WTC11 (cell line): ENCODE measurements around the gene RARB. TPM values are rescaled to one million over a fixed set of nuclear protein-coding genes. Genes with fewer than 3 reads are reported as not detected.

Experiments
- ATAC-seq: fragments of 200-7000 bp; cut with Tn5 transposase; 2 replicates; pipeline ENCODE4 v1.10.0; 2021; ENCODE audit warnings: mild to moderate bottlenecking, moderate library complexity
- CTCF ChIA-PET: fragments of 300-600 bp; sonication (Branson Sonifier 250); formaldehyde crosslinking; loops from one replicate; lab custom pipeline; 2021; ENCODE audit warnings: antibody characterized with exemption; lab: Charles Lee
- POLR2A ChIA-PET: fragments of 350-600 bp; sonication (Branson Sonifier 250); formaldehyde crosslinking; loops from one replicate; lab custom pipeline; 2021; ENCODE audit warnings: antibody characterized with exemption; lab: Charles Lee
- DNase-seq: peaks from one replicate; pipeline ENCODE4 v3.0.0; 2021; ENCODE audit warnings: low spot score
- H3K27ac Mint-ChIP-seq: 2 replicates; pipeline ENCODE4 v1.8.0; 2021; ENCODE audit warnings: mixed read lengths
- H3K27me3 Mint-ChIP-seq: 2 replicates; pipeline ENCODE4 v1.8.0; 2021; ENCODE audit warnings: low read depth, mild to moderate bottlenecking, moderate library complexity, mixed read lengths
- H3K36me3 Mint-ChIP-seq: 2 replicates; pipeline ENCODE4 v1.8.0; 2021; ENCODE audit warnings: mixed read lengths
- H3K4me1 Mint-ChIP-seq: 2 replicates; pipeline ENCODE4 v1.8.0; 2022; ENCODE audit warnings: mixed read lengths
- H3K4me3 Mint-ChIP-seq: 2 replicates; pipeline ENCODE4 v1.8.0; 2021; ENCODE audit warnings: mild to moderate bottlenecking, moderate library complexity, mixed read lengths
- H3K9me3 Mint-ChIP-seq: 2 replicates; pipeline ENCODE4 v1.8.0; 2021; ENCODE audit warnings: mixed read lengths
- ATF3 ChIP-seq: sonication (generic); formaldehyde crosslinking; conservative IDR thresholded peaks from 2 replicates; pipeline ENCODE4 v1.8.1; 2022; ENCODE audit warnings: mild to moderate bottlenecking, missing genetic modification reagents
- ATF6 ChIP-seq: sonication (generic); formaldehyde crosslinking; IDR thresholded peaks from 2 replicates; pipeline ENCODE4 v1.8.1; 2023; ENCODE audit warnings: mild to moderate bottlenecking, missing genetic modification reagents
- CREM ChIP-seq: sonication (generic); formaldehyde crosslinking; IDR thresholded peaks from 2 replicates; pipeline ENCODE4 v1.8.1; 2022; ENCODE audit warnings: mild to moderate bottlenecking, missing genetic modification reagents, moderate library complexity
- ELF4 ChIP-seq: sonication (generic); formaldehyde crosslinking; IDR thresholded peaks from 2 replicates; pipeline ENCODE4 v1.8.1; 2022; ENCODE audit warnings: low read depth, mild to moderate bottlenecking, moderate library complexity, missing genetic modification reagents
- EMX1 ChIP-seq: fragments of 250-450 bp; sonication (Bioruptor Pico); IDR thresholded peaks from 2 replicates; pipeline ENCODE4 v1.8.0; 2021; ENCODE audit warnings: mild to moderate bottlenecking
- FOXJ3 ChIP-seq: sonication (generic); formaldehyde crosslinking; IDR thresholded peaks from 2 replicates; pipeline ENCODE4 v1.9.0; 2021; ENCODE audit warnings: missing genetic modification reagents, mild to moderate bottlenecking, borderline replicate concordance
- MYBL2 ChIP-seq: sonication (generic); formaldehyde crosslinking; IDR thresholded peaks from 2 replicates; pipeline ENCODE4 v1.8.1; 2023; ENCODE audit warnings: mild to moderate bottlenecking, moderate library complexity, missing genetic modification reagents
- NR3C1 ChIP-seq: sonication (generic); formaldehyde crosslinking; conservative IDR thresholded peaks from 2 replicates; pipeline ENCODE4 v1.8.1; 2023; ENCODE audit warnings: low read depth, mild to moderate bottlenecking, missing genetic modification reagents
- OVOL2 ChIP-seq: fragments of 250-450 bp; sonication (Bioruptor Pico); IDR thresholded peaks from 2 replicates; pipeline ENCODE4 v1.9.0; 2021; ENCODE audit warnings: mild to moderate bottlenecking, borderline replicate concordance
- PRRX2 ChIP-seq: fragments of 250-450 bp; sonication (Bioruptor Pico); IDR thresholded peaks from 2 replicates; pipeline ENCODE4 v1.8.0; 2021; ENCODE audit warnings: mild to moderate bottlenecking
- RELA ChIP-seq: sonication (generic); formaldehyde crosslinking; IDR thresholded peaks from 2 replicates; pipeline ENCODE4 v1.8.1; 2022; ENCODE audit warnings: missing genetic modification reagents, mild to moderate bottlenecking, borderline replicate concordance
- RORB ChIP-seq: fragments of 250-450 bp; sonication (Bioruptor Pico); IDR thresholded peaks from 2 replicates; pipeline ENCODE4 v1.9.0; 2021; ENCODE audit warnings: mild to moderate bottlenecking
- SMAD4 ChIP-seq: sonication (generic); formaldehyde crosslinking; IDR thresholded peaks from 2 replicates; pipeline ENCODE4 v1.8.0; 2022; ENCODE audit warnings: mild to moderate bottlenecking, missing genetic modification reagents
- STAT6 ChIP-seq: sonication (generic); formaldehyde crosslinking; conservative IDR thresholded peaks from 2 replicates; pipeline ENCODE4 v1.8.1; 2023; ENCODE audit warnings: mild to moderate bottlenecking, low read depth, missing genetic modification reagents, moderate library complexity
- USF2 ChIP-seq: sonication (generic); formaldehyde crosslinking; IDR thresholded peaks from 2 replicates; pipeline ENCODE4 v1.8.1; 2023; ENCODE audit warnings: mild to moderate bottlenecking, missing genetic modification reagents, moderate library complexity
- ZNF121 ChIP-seq: sonication (generic); formaldehyde crosslinking; IDR thresholded peaks from 2 replicates; pipeline ENCODE4 v1.8.0; 2023; ENCODE audit warnings: missing genetic modification reagents
- ZNF396 ChIP-seq: fragments of 250-450 bp; sonication (Bioruptor Pico); IDR thresholded peaks from 2 replicates; pipeline ENCODE4 v1.8.0; 2021; ENCODE audit warnings: mild to moderate bottlenecking, moderate library complexity, borderline replicate concordance
- ZNF423 ChIP-seq: fragments of 250-450 bp; sonication (Bioruptor Pico); IDR thresholded peaks from 2 replicates; pipeline ENCODE4 v2.1.2; 2022; ENCODE audit warnings: mild to moderate bottlenecking, moderate library complexity
- ZNF425 ChIP-seq: fragments of 250-450 bp; sonication (Bioruptor Pico); conservative IDR thresholded peaks from 2 replicates; pipeline ENCODE4 v1.9.0; 2021; ENCODE audit warnings: mild to moderate bottlenecking
- total RNA-seq: library from RNA; stranded (reverse); gene quantifications from 3 replicates; pipeline ENCODE4 v1.2.3, GENCODE V29; 2021

The RARB gene
- total RNA-seq, 1 experiment from 2014 or later = not detected

- TF ChIP-seq ZNF425 = no peak
- no peak for TF ChIP-seq PRRX2
- TF ChIP-seq ZNF423 (CRISPR knock-in tag) = no peak
Measured at GRCh38 chr3:25500706-25501210, 72.7 kb downstream of the RARB start (continued).

GRCh38 chr3:25502233-25502632 is 74.2 kb downstream of the RARB start:
- Mint-ChIP-seq H3K4me1 (peaks cover 6% of the 10 kb centered on the region), H3K9me3 (peaks cover 6% of the 10 kb centered on the region; the same call in 1 of the 2 replicates), H3K4me3 (no peak overlapping the region), H3K27ac (no peak overlapping the region), H3K27me3 (no peaks in the 10 kb centered on the region; the same call in 1 of the 2 replicates), H3K36me3 (no peaks in the 10 kb centered on the region)
- ChIA-PET CTCF (no interaction called here), POLR2A (no interaction called here)
- ATAC-seq = peak; percentile 53
- no peak for DNase-seq
- TF ChIP-seq MYBL2 (no peak), RORB (CRISPR knock-in tag) (no peak), ATF6 (CRISPR knock-in tag) (no peak), FOXJ3 (CRISPR knock-in tag) (no peak), ATF3 (CRISPR knock-in tag) (no peak), OVOL2 (no peak)
- TF ChIP-seq, all 79 proteins: peak for 0

GRCh38 chr3:25503898-25504301 is 75.8 kb downstream of the RARB start:
- H3K4me1 Mint-ChIP-seq = peaks cover 6% of the 10 kb centered on the region
- H3K4me3 Mint-ChIP-seq = no peak overlapping the region
- no peaks in the 10 kb centered on the region for H3K9me3 Mint-ChIP-seq
- H3K36me3 Mint-ChIP-seq = no peaks in the 10 kb centered on the region
- no peak overlapping the region for H3K27ac Mint-ChIP-seq
- CTCF ChIA-PET = no interaction called here
- no peak for TF ChIP-seq ZNF396
- TF ChIP-seq RELA (CRISPR knock-in tag) = no peak
- TF ChIP-seq EMX1 (CRISPR knock-in tag) = no peak
- TF ChIP-seq, all 79 proteins: peak for 0
- DNase-seq (no peak), ATAC-seq (no peak)
- no peaks in the 10 kb centered on the region; the same call in 1 of the 2 replicates for H3K27me3 Mint-ChIP-seq
- POLR2A ChIA-PET = no interaction called here

GRCh38 chr3:25505581-25505980 is 77.5 kb downstream of the RARB start:
- CTCF ChIA-PET = interaction anchor here (0.6 to 1.5 kb wide), 2 partner anchors 27 to 732 kb away, joined by 3 read pairs; no protein-coding TSS in a partner anchor

More at GRCh38 chr3:25505581-25505980, 77.5 kb downstream of the RARB start:
- no peaks in the 10 kb centered on the region for H3K36me3 Mint-ChIP-seq
- H3K4me3 Mint-ChIP-seq = no peak overlapping the region
- POLR2A ChIA-PET = no interaction called here
- no peaks in the 10 kb centered on the region; the same call in 1 of the 2 replicates for H3K27me3 Mint-ChIP-seq
- no peak overlapping the region for H3K27ac Mint-ChIP-seq
- no peaks in the 10 kb centered on the region for H3K9me3 Mint-ChIP-seq
- DNase-seq (no peak), ATAC-seq (no peak)
- no peaks in the 10 kb centered on the region for H3K4me1 Mint-ChIP-seq
- no peak for TF ChIP-seq ZNF121
- TF ChIP-seq EMX1 (CRISPR knock-in tag) = no peak
- TF ChIP-seq RELA (CRISPR knock-in tag) = no peak
- TF ChIP-seq USF2 (CRISPR knock-in tag) = no peak
- TF ChIP-seq NR3C1 (CRISPR knock-in tag) = no peak
- TF ChIP-seq ZNF396 = no peak
- no peak for TF ChIP-seq CREM (CRISPR knock-in tag)
- TF ChIP-seq SMAD4 (CRISPR knock-in tag) = no peak
- no peak for TF ChIP-seq STAT6 (CRISPR knock-in tag)
- no peak for TF ChIP-seq ELF4 (CRISPR knock-in tag)
